IPS-20b (cell line): Measurements from ENCODE around the gene TENM4.
"Not testable (repeated sequence)": the region's sequence is repeated elsewhere in the genome, so short reads cannot be mapped to it uniquely, and the experiment has no call there.

Experiments
- H3K27ac ChIP-seq: one replicate; pipeline ENCODE4 v1.5.1; 2013; ENCODE audit warnings: low read length
- H3K27me3 ChIP-seq: 2 replicates; pipeline ENCODE4 v1.6.1; 2013; ENCODE audit warnings: mild to moderate bottlenecking, low read length, inconsistent platforms; ENCODE audit not compliant: insufficient read depth
- H3K36me3 ChIP-seq: 2 replicates; pipeline ENCODE4 v1.6.1; 2013; ENCODE audit warnings: low read depth, mild to moderate bottlenecking, inconsistent platforms, low read length, moderate library complexity; ENCODE audit not compliant: insufficient read depth
- H3K4me1 ChIP-seq: 2 replicates; pipeline ENCODE4 v1.6.1; 2013; ENCODE audit warnings: mild to moderate bottlenecking, control low read depth, inconsistent platforms, low read length, moderate library complexity; ENCODE audit not compliant: insufficient read depth
- H3K4me3 ChIP-seq: 2 replicates; pipeline ENCODE4 v1.5.1; 2013; ENCODE audit warnings: mild to moderate bottlenecking, low read length, inconsistent platforms
- H3K9ac ChIP-seq: 2 replicates; pipeline ENCODE4 v1.6.1; 2013; ENCODE audit warnings: low read depth, mild to moderate bottlenecking, inconsistent platforms, low read length, moderate library complexity
- H3K9me3 ChIP-seq: 2 replicates; pipeline ENCODE4 v1.6.1; 2013; ENCODE audit warnings: mild to moderate bottlenecking, low read depth, low read length, inconsistent platforms; ENCODE audit not compliant: insufficient read depth

TENM4 gene

GRCh38 chr11:78645226-78646202, 795.3 kb downstream of the TENM4 start:
- Histone ChIP-seq H3K36me3 (no peaks in the 10 kb centered on the region), H3K9ac (no peak overlapping the region), H3K9me3 (no peaks in the 10 kb centered on the region), H3K4me3 (no peak overlapping the region), H3K27me3 (no peaks in the 10 kb centered on the region), H3K4me1 (no peaks in the 10 kb centered on the region), H3K27ac (no peak overlapping the region)

GRCh38 chr11:78643676-78644056, 797.2 kb downstream of the TENM4 start:
- Histone ChIP-seq H3K9ac (no peak overlapping the region), H3K4me1 (no peaks in the 10 kb centered on the region), H3K4me3 (no peak overlapping the region), H3K36me3 (no peaks in the 10 kb centered on the region), H3K27me3 (no peaks in the 10 kb centered on the region), H3K27ac (no peak overlapping the region), H3K9me3 (no peaks in the 10 kb centered on the region)

DNA sequence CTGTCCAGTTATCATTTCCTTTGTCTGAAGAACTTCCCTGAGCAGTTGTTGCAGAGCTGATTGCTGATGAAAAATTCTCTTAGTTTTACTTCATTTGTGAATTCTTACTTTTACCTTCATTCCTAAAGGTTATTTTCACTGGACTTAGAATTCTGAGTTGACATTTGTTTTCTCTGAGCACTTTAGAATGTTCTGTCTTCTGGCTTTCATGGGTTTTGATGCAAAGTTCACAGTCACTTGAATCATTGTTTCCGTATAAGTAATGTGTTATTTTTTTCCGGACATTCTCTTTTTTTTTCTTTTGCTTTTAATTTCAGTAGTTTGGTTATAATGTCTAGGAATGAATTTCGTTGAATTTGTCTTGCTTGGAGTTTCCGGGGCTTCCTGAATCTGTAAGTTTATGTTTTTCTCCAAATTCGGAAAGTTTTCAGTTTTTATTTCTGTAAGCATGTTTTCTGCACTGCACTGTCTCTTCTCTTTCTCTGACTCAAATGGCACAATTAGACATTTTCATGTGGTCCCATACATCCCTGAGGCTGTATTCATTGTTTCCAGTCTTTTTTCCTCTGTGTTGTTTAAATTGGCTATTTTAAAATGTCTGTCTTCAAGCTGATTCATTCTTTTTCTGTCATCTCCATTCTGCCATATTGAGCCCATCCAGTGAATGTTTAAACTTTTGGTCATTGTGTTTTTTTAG, 797.7 kb downstream of the TENM4 start:
- no peak overlapping the region for H3K4me3 ChIP-seq
- H3K27me3 ChIP-seq, result no peaks in the 10 kb centered on the region
- no peak overlapping the region for H3K27ac ChIP-seq
- no peaks in the 10 kb centered on the region for H3K9me3 ChIP-seq
- no peaks in the 10 kb centered on the region for H3K4me1 ChIP-seq
- no peak overlapping the region for H3K9ac ChIP-seq
- H3K36me3 ChIP-seq, result no peaks in the 10 kb centered on the region

GRCh38 chr11:78641541-78641940, 799.3 kb downstream of the TENM4 start:
- Histone ChIP-seq H3K9me3 (no peaks in the 10 kb centered on the region), H3K36me3 (no peaks in the 10 kb centered on the region), H3K9ac (no peak overlapping the region), H3K4me3 (no peak overlapping the region), H3K27me3 (no peaks in the 10 kb centered on the region), H3K4me1 (no peaks in the 10 kb centered on the region), H3K27ac (no peak overlapping the region)

DNA sequence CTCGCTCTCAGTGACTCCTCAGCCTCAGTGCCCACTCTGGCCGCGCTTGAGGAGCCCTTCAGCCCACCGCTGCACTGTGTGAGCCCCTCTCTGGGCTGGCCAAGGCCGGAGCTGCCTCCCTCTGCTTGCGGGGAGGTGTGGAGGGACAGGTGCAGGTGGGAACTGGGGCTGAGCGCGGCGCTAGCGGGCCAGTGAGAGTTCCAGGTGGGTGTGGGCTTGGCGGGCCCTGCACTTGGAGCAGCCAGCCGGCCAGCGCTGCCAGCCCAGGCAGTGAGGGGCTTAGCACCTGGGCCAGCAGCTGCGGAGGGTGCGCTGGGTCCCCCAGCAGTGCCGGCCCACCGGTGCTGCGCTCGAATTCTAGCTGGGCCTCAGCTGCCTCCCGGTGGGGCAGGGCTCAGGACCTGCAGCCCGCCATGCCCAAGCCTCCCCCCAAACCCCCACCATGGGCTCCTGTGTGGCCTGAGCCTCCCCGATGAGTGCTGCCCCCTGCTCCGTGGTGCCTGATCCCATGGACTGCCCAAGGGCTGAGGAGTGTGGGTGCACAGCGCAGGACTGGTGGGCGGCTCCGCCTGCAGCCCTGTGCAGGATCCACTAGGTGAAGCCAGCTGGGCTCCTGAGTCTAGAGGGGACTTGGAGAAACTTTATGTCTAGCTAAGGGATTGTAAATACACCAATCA, 802.0 kb downstream of the TENM4 start:
- H3K9ac ChIP-seq, result no peak overlapping the region
- no peaks in the 10 kb centered on the region for H3K27me3 ChIP-seq
- no peaks in the 10 kb centered on the region for H3K9me3 ChIP-seq
- H3K36me3 ChIP-seq, result no peaks in the 10 kb centered on the region
- no peak overlapping the region for H3K4me3 ChIP-seq
- H3K4me1 ChIP-seq, result no peaks in the 10 kb centered on the region
- H3K27ac ChIP-seq, result no peak overlapping the region

DNA sequence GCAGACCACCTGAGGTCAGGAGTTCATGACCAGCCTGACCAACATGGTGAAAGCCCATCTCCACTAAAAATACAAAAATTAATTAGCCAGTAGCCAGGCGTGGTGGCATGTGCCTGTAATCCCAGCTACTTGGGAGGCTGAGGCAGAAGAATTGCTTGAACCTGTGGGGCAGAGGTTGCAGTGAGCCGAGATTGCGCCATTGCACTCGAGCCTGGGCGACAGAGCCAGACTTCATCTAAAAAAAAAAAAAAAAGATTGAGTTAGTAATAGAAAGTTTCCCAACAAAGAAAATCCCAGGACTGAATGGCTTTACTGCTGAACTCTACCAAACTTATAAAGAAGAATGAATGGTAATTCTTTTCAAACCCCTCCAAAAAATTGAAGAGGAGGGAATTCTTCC, 803.3 kb downstream of the TENM4 start:
- not testable (repeated sequence) for H3K27me3 ChIP-seq, H3K36me3 ChIP-seq, H3K27ac ChIP-seq, H3K4me3 ChIP-seq, H3K9ac ChIP-seq, H3K4me1 ChIP-seq, H3K9me3 ChIP-seq

DNA sequence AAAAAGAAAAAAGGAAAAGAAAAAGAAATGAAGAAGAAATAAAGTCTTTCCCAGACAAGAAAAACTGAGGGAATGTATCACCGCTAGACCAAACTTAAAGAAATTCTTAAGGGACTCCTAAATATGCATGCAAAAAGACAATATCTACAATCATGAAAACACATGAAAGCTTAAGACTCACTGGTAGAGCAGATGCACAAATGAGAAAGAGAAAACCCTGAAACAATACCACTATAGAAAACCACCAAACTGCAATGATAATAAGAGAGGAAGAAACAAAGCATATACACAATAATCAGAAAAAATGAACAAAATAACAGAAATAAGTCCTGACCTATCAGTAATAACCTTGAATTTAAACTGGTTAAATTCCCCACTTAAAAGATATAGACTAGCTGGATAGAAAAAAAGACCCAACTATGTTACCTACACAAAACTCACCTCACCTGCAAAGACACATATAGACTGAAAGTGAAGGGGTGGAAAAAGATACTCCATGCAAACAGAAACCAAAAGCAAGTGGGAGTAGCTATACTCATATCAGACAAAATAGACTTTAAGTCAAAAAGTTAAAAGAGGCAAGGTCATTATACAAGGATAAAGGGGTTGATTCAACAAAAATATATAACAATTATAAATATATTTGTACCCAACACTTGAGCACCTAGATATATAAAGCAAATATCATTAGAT, 804.9 kb downstream of the TENM4 start:
- Histone ChIP-seq H3K9ac (no peak overlapping the region), H3K4me1 (no peaks in the 10 kb centered on the region), H3K36me3 (no peaks in the 10 kb centered on the region), H3K27me3 (no peaks in the 10 kb centered on the region), H3K9me3 (no peaks in the 10 kb centered on the region), H3K27ac (no peak overlapping the region), H3K4me3 (no peak overlapping the region)

- Histone ChIP-seq H3K36me3 (no peaks in the 10 kb centered on the region), H3K4me1 (no peaks in the 10 kb centered on the region), H3K9me3 (peaks cover 11% of the 10 kb centered on the region; the same call in 1 of the 2 replicates), H3K27me3 (no peaks in the 10 kb centered on the region), H3K27ac (no peak overlapping the region), H3K9ac (no peak overlapping the region), H3K4me3 (no peak overlapping the region)
Observed at GRCh38 chr11:78633516-78634310, 807.1 kb downstream of the TENM4 start.

DNA sequence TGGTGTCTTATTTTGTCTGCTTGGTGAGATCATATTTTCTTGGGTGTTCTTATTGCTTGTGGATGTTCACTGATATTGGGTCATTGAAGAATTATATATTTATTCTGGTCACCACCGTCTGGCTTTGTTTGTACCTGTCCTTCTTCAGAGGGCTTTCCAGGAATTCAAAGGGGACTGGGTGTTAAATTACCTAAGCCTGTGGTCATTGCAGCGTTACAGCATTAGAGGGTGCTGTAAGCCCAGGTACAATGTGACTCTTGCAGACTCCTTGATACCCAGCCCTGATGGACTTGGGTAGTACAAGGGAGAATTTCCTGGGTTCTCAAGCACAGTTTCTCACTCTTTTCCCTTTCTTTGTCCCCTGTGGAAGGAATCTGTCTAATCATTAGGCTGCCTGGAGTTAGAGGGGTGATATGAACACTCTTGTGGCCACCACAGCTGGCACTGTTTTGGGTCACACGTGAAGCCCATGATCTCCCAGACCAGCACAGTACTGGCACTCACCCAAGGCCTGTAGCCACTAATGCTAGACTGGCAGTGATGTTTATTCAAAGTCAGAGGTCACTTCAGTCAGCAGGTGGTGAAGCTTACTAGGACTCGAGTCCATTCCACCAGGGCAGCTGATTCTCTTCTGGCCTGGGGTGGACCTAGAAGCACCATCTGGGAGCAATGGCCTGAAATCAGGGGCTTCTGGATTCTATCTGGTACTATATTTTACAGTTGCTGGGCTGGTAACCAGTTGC, 810.1 kb downstream of the TENM4 start:
- no peak overlapping the region for H3K4me3 ChIP-seq
- no peaks in the 10 kb centered on the region for H3K36me3 ChIP-seq
- H3K4me1 ChIP-seq, result no peaks in the 10 kb centered on the region
- H3K9ac ChIP-seq, result no peak overlapping the region
- peaks cover 11% of the 10 kb centered on the region; the same call in 1 of the 2 replicates for H3K9me3 ChIP-seq
- no peaks in the 10 kb centered on the region for H3K27me3 ChIP-seq
- no peak overlapping the region for H3K27ac ChIP-seq

- no peaks in the 10 kb centered on the region for H3K4me1 ChIP-seq
- peaks cover 11% of the 10 kb centered on the region; the same call in 1 of the 2 replicates for H3K9me3 ChIP-seq
- no peaks in the 10 kb centered on the region for H3K27me3 ChIP-seq
Observed at GRCh38 chr11:78630155-78630554, 810.7 kb downstream of the TENM4 start.

More at GRCh38 chr11:78630155-78630554, 810.7 kb downstream of the TENM4 start:
- Histone ChIP-seq H3K4me3 (no peak overlapping the region), H3K9ac (no peak overlapping the region), H3K36me3 (no peaks in the 10 kb centered on the region), H3K27ac (no peak overlapping the region)
